Measurements from ENCODE around the gene ZNF366.

Gene ZNF366

DNA sequence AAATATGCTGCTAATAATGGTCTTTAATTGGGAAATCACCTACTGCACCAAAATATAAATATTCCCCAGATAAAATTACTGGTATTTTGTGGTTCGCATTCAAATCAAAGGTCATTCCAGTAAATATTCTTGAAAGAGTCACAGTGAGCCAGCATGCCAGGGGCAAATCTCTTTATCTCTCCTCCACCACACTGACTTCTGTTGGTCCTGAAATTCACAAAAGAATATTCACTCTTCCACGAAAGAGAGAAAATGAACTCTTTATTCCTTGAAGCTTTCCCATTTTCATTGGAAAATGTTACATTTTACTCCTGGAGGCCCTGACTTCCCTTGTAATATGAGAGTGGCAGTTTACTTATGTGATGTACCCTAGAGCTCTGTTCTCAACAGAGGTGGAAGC lies 39.7 kb downstream of the ZNF366 start:
- DNase-seq (ENCODE audit: low read depth in 2 of 2, low spot score in 1 of 2), result no peak

DNA sequence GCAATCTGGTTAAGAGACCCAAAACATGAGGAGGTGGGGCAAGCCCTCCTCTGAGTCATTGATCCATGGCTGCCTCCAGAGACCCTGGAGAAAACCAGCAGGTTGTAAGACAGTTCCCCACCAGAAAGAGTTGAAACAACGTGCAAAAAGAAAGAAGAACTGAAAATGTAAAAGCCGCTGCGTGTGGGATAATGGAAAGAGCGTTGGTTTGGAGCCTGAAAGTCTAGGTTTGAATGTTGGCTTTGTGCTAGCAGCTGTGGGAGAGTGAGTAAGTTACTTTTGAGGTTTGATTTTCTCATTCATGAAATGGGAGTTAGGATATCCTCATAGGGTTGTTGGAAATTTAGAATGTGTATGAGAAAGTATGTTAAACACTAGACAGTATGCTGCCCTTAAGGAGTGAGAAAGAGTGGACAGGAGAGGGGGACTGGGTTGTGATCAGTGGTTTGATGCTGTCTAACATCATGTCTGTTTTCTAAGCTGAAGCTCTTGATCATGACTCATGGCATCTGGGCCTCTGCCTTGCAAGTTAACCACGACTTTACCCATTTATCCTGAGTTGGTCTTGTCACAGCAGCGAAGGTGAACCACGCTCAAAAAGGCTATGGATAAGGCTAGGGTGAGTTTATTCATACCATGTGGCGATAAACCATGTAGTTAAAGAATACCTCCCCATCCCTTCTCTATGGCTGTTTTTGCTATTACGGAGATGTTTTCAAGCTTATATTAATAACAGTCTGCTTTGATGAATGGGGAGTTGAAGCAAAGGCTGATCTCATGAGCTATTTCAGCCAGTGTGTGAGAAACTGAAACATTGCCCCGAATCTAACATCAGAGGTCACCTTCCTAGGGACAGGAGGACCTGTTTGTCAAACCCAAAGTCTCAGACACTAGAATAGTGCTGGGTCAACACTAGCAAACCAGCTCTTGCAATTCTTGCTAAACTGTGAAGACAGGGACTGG lies 41.3 kb downstream of the ZNF366 start:
- DNase-seq (ENCODE audit: low read depth in 2 of 2, low spot score in 1 of 2), result no peak

DNA sequence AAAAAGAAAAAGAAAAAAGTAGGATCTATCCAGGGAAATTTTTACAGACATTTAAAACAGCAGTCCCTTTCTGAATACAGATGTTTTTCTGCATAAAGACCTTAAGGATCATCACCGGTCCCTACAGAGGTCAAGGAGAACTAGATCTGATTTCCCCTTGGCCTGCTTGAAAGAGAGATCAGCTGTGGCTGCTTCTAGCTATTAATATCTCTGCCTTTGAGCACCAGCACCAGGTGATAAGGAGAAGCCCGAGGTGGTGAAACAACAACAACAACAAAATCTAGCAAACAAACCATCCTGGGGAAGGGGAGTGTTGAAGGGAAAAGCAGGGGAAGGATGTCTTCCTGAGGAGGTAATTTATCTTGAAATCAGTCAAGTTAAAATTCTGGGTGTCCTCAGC lies 42.1 kb downstream of the ZNF366 start:
- no peak for DNase-seq (ENCODE audit: low read depth in 2 of 2, low spot score in 1 of 2)

DNA sequence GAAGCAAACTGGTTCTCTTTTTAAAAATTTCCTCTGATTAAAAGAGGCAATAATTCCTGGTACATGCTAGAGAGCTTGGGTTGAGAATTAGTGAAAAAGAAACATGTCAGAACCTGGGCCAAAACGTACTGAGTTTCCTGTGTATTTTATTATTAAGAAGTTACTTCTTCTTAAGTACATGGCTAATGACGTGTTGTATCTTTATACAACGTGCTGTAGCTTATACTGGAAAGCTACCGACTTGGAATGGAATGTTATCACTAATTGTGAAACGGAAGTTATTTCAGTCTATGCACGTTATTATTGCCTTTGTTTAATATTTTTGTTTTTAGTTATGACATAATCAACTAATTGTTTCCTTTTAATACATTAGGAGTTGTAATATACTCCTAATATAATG lies 43.1 kb downstream of the ZNF366 start:
- no peak for DNase-seq (ENCODE audit: low read depth in 2 of 2, low spot score in 1 of 2)

DNA sequence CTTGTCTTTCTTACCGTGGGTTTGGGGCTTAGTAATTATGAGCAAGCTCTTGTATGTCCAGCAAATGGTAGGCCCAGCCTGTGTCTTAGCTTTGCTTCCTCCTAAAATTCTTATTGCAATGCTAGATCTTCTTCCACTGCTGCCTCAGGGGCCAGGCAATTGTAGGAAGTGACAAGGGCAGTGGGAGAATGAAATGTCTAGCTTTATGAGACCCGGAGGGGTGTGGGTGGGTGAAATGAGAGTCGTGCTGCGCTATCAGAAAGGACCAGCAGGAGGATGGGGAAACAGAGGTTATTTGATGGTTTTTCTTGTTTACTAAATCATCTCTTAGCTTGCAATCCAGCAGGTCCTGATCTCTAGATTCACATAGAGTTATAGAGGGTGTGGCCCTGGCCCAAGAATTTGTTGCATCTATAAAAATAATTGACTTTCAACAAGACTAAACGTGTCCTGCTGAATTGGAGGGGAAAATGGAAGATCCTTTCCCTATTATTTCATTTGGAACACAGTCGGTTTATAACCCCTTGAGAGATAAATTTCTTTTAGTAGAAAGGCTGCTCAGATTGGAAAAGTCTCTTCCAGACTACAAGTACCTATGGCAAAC lies 43.7 kb downstream of the ZNF366 start:
- DNase-seq (ENCODE audit: low read depth in 2 of 2, low spot score in 1 of 2), result no peak

DNA sequence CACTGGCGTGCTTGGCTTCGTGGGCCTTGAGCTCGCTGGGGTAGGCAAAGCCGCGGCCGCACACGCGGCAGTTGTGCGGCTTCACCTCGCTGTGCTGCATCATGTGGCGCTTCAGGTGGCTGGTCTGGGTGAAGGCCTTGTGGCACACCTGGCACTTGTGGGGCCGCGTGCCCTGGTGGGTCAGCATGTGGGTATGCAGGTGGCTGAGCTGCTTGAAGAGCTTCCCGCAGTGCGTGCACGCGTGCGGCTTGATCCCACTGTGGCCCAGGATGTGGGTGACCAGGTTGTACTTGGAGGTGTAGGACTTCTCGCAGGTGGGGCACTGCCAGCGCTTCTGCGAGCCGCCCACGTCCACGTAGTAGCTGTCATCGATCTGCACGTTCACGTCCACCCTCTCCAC lies 46.8 kb downstream of the ZNF366 start:
- DNase-seq (ENCODE audit: low read depth in 2 of 2, low spot score in 1 of 2), result no peak

DNA sequence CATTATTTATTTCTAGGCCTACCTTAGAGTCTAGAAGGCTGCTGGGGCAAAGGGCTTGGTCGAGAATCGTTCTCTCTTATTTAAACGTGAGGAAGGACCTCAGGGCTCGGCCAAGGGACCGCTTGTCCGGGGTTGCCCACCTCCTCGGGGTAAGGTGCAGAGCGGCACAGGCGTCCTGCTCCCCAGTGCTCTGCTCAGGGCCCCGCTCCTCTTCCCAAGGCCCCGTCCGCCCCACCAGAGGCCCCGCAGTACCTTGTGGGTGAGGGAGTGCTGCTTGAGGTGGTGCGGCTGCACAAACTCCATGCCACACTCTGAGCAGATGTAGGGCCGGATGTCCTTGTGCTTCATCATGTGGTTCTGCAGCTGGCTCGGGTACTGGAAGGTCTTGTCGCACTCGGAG lies 47.3 kb downstream of the ZNF366 start:
- no peak for DNase-seq (ENCODE audit: low read depth in 2 of 2, low spot score in 1 of 2)

DNA sequence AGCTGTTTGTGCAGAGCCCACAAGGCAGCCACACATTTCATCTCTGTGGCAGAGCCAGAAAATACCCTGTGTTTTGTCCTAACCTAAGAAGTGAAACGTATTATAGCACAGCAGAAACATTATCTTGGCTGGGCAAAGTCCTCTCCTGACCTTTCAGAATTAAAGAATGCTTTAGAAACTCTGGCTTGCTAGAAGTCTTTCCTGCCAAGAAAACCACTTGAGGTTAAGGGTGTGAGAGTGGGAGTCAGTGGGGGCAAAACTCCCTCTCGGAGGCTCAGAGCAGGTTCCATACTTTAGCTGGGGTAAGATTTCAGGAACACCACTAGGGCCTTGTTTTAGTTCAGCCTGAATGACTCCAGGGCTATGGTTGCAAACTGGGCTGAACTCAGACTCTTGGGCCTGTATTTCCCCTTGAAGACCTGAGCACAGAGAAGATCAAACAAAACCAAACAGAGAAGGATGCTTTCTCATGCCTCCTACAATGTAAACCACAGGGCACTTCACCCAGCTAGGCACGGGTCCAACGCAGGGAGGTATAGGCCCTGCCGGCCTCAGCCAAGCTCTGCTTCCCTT lies 48.0 kb downstream of the ZNF366 start:
- no peak for DNase-seq (ENCODE audit: low read depth in 2 of 2, low spot score in 1 of 2)

DNA sequence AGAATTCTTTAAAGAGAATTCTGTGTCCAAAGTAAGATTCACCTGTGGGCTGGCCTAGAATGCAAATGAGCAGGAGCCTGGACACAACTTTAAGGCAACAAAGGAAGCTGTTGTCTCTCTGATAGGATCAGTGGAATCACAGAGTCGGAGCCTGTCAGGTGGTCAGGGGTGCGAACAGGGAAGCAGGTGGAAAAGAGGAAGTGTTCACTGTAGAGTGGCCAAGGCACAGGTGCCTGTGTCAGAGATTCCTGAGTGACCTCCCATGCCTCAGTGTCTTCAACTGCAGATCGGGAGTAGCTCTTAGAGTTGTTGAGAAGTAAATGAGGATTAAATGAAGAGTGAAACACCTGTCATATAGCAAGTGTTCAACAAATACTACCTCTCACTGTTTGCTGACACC lies 48.8 kb downstream of the ZNF366 start:
- no peak for DNase-seq (ENCODE audit: low read depth in 2 of 2, low spot score in 1 of 2)

DNA sequence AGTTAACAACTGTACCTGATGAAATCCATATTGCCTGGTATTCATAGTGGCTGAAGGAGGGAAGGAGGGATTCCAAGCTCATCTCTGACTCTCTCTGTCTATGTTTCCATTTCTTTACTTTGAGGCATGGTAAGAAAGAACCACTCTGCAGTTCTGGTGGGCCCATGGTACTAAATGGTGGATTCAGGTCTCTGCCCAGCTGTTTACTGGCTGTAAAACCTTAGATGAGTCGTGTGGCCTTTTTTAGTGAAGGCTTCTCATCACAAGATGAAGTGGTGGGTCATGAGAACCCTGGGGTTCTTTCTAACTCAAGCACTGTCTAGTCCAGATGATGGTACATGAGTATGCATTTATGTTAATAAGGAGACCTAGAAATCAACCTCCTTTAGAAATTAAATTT lies 49.7 kb downstream of the ZNF366 start:
- DNase-seq (ENCODE audit: low read depth in 2 of 2, low spot score in 1 of 2), result no peak

DNA sequence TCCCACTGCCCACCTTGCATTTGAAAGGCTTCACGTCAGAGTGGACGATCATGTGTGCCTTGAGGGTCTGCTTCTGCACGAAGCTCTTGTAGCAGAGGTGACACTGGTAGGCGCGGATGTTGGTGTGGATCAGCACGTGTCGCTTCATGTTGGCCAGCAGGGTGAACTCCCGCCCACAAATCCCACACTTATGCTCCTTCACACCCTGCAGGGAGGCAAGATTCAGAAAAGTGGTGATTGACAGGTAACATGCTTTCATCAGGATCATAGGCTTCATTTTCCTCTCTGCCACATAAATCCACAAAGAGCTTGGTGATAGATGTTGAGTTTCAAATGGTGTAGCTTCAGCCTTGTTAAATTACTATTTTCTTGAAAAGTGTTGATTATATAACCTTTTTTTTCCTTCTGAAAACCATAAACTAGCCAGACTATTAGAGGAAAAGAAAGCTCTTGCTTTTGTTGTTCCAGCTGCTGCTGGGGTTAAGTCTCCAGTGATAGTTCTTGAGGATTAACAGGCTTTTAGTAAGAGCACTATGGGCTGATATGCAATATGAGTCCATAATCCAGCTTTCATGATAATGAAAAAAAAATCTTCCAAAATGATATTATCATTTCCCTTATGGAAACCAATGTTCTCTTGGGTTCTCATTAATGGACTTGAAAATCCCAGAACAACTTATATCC lies 50.7 kb downstream of the ZNF366 start:
- no peak for DNase-seq (ENCODE audit: low read depth in 2 of 2, low spot score in 1 of 2)

DNA sequence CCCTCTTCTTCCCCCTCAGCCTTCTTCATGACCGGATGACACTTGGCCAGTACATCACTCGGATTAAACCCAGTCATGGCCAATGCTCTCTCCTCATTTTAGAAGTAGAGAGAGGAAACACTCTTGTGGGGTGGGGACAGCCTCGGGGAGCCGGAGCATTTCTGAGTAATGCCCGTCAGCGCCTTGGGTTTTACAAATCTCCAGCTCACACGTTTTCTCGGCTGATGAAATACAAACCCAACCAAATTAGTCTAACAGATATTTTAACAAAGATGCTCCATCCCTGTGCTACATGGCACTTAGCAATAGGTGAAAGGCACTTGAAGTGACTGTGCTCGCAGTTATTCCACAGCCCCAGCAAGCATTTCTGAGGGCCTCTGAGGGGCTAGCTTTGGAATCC lies 51.7 kb downstream of the ZNF366 start:
- DNase-seq (ENCODE audit: low read depth in 2 of 2, low spot score in 1 of 2), result no peak

DNA sequence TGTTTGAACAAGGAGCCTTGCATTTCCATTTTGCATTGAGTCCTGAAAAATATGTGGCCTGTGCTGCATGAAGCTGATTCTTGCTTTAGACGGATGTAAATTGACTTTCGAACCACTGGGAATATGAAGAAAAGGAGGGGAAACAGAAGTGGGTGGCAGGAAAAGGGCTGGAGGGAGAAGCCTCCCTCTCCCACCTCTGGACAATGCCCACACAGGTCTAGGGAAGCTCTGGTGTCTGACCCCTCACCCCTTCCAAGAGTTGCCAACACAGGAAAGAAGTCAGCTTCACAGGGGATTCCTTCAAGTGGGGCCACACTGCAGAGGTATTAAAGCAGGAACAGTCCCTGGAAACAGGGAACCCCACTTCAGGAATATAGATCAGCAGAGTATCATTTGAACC lies 52.2 kb downstream of the ZNF366 start:
- DNase-seq (ENCODE audit: low read depth in 2 of 2, low spot score in 1 of 2), result no peak

DNA sequence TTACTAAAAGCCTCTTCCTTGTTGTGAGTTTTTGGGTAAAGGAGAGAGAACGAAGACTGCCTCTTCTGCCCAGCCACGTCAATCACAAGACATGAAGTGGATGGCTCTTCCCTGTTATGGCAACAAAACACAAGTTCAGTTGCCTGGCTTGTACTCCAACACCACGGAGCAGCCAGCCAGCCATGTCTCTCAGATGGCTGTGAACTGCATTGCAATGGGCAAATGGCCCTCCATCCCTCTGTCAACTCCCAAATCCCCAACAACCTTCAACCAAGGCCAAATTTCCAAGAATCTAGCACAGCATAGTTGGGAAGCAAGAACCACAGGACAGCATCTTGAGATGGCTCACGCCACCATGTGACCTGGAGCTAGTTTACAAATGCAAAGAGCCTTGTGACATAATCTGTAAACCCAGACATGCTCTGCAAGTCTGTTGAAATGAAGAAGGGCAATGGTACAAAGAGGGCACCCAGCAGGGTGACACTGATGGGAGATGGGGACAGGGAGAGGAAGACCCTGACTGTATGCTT lies 53.9 kb downstream of the ZNF366 start:
- DNase-seq (ENCODE audit: low read depth in 2 of 2, low spot score in 1 of 2), result no peak

DNA sequence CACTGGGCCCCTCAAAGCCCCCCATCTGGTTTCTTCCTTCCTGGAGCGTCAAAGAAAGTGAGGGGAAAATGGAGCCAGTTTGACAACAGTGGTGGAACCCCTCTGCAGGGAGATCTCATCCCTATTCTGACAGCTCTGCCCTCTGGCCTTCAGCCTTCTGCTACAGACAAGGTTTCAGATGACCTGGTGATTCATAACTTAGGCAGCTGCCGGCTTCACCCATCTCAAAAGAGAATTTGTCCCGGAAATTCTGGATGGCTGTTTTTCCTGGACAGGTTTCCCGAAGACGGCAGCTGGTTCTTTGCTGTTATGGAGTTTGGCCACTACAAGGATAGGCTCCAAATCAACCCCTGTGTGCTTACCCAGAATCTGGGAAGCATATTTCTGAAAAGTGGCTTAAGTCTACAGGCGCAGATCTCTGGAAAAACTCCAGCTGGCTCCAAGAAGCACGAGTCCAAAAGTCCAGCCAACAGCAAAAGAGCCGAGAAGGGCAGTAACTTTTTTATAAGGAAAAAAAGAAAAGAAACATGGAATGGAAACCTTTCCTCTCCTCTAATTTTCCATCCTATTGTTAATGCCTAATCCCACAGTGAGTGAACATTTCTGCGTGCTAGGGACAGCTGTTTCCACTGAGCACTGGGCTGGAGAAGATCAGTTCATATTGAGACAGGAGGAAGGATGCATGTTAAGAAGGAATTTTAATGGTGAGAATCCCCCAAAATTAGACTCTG lies 54.5 kb downstream of the ZNF366 start:
- no peak for DNase-seq (ENCODE audit: low read depth in 2 of 2, low spot score in 1 of 2)

DNA sequence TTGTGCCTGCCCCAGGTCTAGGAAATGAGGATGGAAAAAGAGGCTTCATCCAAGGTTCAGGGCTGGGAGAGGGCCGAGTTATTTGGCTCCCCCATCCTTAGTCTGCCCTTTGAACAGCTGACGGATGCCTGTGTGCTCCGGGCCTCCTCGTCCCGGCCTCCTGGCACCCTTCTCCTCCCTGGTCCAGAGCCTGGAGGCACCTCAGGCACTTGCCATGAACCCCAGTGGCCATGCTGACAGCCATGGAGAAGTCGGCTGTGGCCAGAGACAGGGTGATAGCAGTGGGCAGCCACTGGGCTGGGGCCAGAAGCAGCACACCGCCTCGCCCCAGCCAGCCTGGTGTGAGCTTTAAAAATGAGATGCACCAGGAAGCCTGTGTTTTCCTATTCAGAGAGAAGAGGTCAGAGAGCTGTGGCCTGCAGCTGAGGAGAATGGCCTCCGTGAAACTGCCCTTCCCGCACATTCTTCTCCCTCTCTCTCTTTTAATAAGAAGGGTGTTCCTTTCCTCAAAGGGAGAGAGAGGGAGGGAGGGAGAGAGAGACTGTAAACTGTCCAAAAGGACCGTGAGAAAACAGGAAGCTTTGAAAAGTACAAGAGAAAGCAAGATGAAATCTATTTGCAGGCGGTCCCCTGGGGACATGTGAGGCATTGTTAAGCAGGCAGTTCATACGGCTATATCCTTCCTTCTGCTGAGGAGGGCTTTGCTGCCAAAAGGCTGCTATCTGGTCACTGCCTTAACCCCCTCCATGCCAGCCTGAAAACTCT lies 55.3 kb downstream of the ZNF366 start:
- no peak for DNase-seq (ENCODE audit: low read depth in 2 of 2, low spot score in 1 of 2)

DNA sequence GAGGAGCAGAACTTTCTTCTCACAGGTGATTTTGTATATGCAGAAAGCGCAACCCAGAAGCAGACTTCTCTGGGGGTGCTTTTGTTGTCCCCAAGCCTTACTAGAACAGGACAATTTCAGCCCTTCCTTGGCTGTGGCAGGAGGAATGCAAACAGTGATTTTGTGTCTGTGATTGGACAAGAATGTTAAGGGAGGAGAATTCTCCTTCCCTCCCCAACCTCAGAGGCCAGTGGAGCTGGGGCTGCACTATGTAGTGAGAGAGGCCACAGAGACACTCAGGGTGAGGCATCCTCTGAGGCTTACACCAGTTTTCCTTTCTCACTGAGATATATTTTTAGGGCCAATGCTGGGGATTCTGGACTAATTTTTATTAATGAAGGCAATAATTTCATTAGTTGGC lies 58.8 kb downstream of the ZNF366 start:
- no peak for DNase-seq (ENCODE audit: low read depth in 2 of 2, low spot score in 1 of 2)

DNA sequence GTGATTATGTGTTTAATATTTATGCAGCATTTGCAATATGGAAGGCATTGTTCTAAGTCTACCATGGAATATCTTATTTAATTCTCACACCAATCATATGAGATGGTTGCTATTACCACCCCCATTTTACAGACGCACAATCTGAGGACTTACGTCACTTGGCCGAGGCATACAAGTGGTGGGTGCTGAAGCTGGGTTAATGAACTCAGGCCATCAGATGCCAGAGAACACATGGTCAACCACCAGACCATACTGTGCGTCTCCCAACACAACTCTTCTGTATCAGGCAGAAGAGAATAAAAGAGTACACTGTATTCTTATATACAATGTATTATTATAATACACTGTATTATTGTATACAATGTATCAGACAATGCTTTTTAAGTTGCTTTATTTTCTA lies 59.5 kb downstream of the ZNF366 start:
- DNase-seq (ENCODE audit: low read depth in 2 of 2, low spot score in 1 of 2), result no peak

DNA sequence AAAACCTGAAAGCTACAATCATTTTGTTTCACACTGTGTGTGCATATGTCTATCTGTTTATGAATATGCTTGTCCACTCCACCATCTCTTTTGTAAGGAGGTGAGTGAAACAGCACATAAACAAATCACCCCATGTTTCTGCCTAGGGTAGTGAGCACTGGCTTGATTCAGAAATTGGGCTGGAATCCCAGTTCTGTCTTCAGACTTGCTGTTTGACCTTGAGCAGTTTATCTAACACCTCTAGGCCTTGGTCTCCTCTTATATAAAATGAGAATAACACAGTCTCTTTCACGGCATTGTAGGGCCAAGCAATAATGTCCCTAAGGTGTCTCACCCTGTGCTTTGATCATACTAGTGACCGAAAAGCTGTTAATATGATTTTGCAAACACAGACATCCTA lies 61.2 kb downstream of the ZNF366 start:
- no peak for DNase-seq (ENCODE audit: low read depth in 2 of 2, low spot score in 1 of 2)

DNA sequence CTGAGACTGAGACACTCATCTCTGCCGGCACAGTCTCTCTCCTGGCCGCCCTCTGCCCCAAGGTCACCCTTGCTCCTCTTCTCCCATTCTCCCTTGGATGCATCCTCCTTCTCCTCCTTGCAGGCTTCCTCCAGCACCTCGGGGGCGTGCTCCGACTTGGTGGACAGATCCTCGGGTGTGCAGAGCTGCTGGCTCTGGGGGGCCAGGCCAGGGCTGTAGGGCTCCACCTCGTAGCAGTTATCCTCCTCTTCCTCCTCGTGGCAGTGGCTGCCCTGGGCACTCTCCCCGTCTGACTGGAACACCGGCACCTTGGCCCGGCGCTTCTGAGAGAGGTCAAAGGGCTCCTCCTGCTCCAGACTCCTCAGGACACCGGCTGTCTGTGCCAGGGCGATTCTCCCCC lies 63.3 kb downstream of the ZNF366 start:
- no peak for DNase-seq (ENCODE audit: low read depth in 2 of 2, low spot score in 1 of 2)

Data from stimulated activated CD8-positive, alpha-beta memory T cell treated with anti-CD3 and anti-CD28 coated beads, Interleukin-4, amount 100 ng/mL, for 4 hours (primary cell).